ENCODE results near the gene ZSWIM3.
A peak's percentile ranks its signal among the peaks of the same experiment; 100 is the strongest.

The ZSWIM3 gene

GRCh38 chr20:45910670-45911485 lies 53.5 kb downstream of the ZSWIM3 start:
- DNase-seq = peak; percentile 97

DNA sequence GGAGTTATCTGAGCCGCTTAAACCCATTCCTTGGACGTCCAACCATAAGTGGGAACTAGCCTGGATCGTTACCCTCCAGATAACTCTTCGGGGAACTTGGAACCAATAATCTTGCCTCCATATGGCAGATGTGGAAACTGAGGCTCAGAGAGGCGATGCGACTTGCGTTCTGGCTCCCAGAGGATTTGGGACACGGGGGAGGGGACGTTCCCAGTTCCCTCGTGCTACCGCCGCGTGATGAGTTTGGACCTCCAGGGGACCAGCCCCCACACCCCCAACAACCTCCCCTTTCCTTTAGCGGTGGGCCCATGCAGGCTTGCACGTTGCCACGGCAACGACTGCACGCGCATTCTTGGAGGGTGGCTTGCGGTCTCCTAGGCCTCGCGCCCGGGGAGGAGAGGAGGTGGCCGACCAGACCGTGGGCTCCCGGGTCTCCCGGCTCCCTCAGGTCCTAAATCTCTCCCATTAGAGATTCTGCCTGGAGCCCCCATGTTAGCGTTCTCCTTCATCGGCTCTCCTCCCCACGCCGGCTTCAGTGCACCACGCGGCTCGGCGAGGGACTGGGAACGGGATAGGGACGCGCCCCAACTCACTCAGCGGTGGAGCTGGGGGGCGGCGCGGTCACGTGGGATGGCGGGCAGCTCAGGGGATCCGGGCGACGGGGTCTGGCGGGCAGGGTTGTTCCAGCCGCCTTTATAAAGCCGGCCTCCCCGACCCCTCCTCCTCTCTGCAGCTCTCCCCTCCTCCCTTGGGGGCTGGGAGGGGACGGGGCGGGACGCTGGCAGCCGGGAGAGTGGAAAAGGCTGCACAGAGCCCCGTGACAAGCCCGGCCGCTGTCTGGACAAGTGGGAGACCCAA lies 54.3 kb downstream of the ZSWIM3 start, which contains the start of gene PLTP:
PLTP (minus strand) TSS at position 670 of the 858 bp plus-strand sequence. CDS start 703 bp downstream, outside the sequence.
- DNase-seq = peak; percentile 48

DNA sequence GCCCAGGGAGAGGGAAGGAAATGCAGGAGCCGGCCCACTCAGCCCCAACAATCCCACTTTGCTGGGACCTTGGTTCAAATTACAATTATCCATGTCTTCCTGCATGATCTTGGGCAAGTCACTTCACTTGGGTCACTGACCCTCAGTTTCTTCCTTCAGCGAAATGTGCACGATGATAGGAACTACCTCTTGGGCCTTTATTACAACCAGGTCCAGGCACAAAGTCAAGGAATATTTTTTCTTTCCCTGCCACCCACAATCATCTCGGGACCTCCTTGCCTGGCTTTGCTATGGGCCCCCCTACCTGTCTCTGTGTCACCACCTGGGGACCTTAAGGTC lies 54.9 kb downstream of the ZSWIM3 start:
- DNase-seq = no peak

- DNase-seq = no peak
Measured at GRCh38 chr20:45913116-45913515, 55.7 kb downstream of the ZSWIM3 start.

DNA sequence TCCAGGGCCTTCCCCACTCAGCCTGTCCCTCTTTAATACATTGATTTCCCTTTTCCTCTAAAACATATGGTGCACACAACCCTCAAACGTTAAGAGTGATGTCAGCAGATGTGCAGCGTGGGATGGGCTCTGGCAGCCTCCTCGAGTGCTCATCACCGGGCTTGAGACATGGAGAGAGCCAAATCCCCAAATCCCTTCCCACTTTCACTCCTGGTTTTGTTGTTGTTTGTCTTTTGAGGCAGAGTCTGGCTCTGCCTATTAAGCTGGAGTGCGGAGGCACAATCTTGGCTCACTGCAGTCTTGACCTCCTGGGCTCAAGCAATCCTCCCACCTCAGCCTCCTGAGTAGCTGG lies 60.4 kb downstream of the ZSWIM3 start:
- DNase-seq = no peak

GRCh38 chr20:45918182-45918737 lies 60.8 kb downstream of the ZSWIM3 start:
- no peak for DNase-seq

- no peak for DNase-seq
Measured at GRCh38 chr20:45918779-45919537, 61.5 kb downstream of the ZSWIM3 start.

- DNase-seq = peak; percentile 54
Measured at GRCh38 chr20:45919542-45920399, 62.4 kb downstream of the ZSWIM3 start.

GRCh38 chr20:45920462-45921336 lies 63.3 kb downstream of the ZSWIM3 start:
- DNase-seq = no peak

DNA sequence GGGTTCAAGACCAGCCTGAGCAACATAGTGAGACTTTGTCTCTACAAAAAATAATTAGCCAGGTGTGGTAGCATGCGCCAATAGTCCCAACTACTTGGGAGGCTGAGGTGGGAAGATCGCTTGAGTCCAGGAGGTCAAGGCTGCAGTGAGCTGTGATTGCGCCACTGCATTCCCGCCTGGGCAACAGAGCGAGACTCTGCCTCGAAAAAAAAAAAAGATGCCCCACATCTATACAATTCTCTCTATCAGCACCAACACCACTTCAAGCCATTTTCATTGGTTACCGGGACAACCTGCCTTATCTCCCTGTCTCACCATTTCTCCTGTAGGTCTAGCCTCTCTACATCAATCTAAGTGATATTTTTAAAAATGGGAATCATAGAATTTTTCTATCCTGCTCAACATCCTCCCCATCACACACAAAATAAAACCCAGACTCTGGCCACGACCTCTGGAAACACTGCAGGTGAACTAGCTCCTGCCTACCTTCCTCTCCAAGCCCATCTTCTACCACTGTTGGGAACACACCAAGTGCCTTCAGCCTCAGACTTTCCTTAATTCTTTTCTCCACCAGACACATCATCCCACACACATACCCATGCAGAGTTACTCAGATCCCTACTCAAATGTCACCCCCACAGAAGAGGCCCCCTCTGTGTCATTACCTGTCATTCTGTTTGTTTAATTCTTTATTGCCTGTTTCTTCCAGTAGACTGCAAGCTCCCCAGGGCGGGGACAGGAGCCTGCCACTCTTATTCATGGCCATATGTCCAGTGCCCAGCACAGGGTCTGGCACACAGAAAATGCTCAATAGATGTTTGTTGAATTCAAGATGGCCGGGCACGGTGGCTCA lies 64.1 kb downstream of the ZSWIM3 start:
- DNase-seq = no peak

- no peak for DNase-seq
Measured at GRCh38 chr20:45924391-45925261, 67.2 kb downstream of the ZSWIM3 start.

DNA sequence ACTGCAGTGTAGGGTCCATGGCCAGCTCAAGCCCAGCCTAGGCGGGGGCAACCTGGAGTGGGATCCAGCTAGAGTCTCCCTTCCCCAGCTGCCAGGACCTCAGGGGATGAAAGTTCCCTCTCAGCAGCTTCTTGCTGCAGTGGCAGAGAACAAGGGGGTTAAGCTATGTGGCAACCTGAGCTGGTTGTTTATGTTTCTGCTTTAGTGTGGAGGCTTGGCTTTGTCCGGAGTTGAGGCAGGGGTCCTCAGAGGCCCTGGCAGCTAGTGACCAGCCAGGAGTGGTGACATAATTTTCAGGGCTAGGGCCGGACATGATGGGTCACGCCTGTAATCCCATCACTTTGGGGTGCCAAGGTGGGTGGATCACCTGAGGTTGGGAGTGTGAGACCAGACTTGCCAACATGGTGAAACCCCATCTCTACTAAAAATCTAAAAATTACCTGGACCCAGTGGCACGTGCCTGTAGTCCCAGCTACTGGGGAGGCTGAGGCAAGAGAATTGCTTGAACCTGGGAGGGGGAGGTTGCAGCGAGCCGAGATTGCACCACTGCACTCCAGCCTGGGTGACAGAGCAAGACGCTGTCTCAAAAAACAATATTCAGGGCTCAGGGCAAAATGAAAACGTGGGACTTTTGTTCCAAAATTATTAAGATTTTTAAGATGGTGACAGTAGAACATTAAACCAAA lies 68.5 kb downstream of the ZSWIM3 start:
- no peak for DNase-seq

DNA sequence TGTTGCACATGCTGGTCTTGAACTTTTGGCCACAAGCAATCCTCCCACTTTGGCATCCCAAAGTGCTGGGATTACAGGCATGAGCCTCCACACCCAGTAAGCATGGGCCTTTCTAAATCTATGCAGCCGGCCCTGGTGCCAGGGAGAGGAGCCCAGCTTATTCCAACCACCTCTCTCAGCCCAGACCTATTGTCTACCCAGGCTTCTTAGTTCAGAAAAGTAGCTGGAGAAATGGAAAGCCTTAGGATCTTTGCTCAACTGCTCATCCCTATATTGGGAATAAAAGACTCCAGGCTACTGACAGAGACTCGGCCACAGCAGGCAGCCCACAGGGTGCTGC lies 69.3 kb downstream of the ZSWIM3 start:
- no peak for DNase-seq

DNA sequence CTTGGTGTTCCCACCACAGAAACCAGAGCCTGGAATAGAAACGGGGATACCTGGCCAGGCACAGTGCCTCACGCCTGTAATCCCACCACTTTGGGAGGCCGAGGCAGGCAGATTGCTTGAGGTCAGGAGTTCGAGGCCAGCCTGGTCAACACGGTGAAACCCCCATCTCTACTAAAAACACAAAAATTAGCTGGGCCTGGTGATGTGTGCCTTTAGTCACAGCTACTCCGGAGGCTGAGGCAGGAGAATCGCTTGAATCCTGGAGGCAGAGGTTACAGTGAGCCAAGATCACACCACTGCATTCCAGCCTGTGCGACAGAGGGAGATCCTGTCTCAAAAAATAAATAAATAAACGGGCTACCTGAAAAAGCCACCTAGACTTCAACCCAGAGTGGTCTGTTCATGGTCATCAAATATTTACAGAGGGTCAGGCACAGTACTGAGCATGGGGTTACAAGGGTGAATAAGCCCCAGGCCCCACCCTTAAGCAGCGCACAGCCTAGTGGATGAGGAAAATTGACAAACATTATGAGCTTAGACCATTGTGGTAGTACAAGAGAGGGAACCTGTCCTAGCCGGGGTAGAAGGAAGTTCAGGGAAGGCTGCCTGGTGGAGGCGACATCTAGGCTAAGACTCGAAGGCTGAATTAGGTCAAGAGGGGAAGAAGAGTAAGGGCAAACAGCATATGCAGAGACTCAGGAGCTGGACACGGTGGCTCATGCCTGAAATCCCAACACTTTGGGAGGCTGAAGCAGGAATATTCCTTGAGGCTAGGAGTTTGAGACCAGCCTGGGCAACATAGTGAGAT lies 69.9 kb downstream of the ZSWIM3 start:
- DNase-seq = no peak

Measured in NCI-H69 (cell line).